ENCODE measurements around the gene PRSS36.
A peak's percentile ranks its signal among the peaks of the same experiment; 100 is the strongest.
"Not testable (repeated sequence)": the region's sequence is repeated elsewhere in the genome, so short reads cannot be mapped to it uniquely, and the experiment has no call there.

PRSS36 gene

GRCh38 chr16:31183432-31184428 lies 33.9 kb upstream of the PRSS36 start:
- DNase-seq = no peak

GRCh38 chr16:31182391-31182790 lies 32.5 kb upstream of the PRSS36 start:
- no peak for DNase-seq

- DNase-seq = no peak
Measured at GRCh38 chr16:31181102-31181830, 31.4 kb upstream of the PRSS36 start.

- peak; percentile 86 for DNase-seq
Measured at GRCh38 chr16:31179747-31180459, 30.0 kb upstream of the PRSS36 start, which contains the start of gene FUS. TSS of gene FUS (plus strand) at chr16:31180139. CDS start at chr16:31180215, 76 bp downstream.

GRCh38 chr16:31179219-31179746 lies 29.4 kb upstream of the PRSS36 start:
- DNase-seq = no peak

- peak; percentile 37 for DNase-seq
Measured at GRCh38 chr16:31177136-31177535, 27.3 kb upstream of the PRSS36 start.

GRCh38 chr16:31170048-31170447 lies 20.2 kb upstream of the PRSS36 start:
- not testable (repeated sequence) for DNase-seq

- DNase-seq = no peak
Measured at GRCh38 chr16:31168848-31169247, 19.0 kb upstream of the PRSS36 start.

GRCh38 chr16:31167315-31167714 lies 17.4 kb upstream of the PRSS36 start:
- no peak for DNase-seq

GRCh38 chr16:31157136-31157535 lies 7.3 kb upstream of the PRSS36 start:
- DNase-seq = no peak

- not testable (repeated sequence) for DNase-seq
Measured at GRCh38 chr16:31150976-31151375, 1.1 kb upstream of the PRSS36 start.

- no peak for DNase-seq
Measured at GRCh38 chr16:31149332-31149731, 534 bp downstream of the PRSS36 start.

- no peak for DNase-seq
Measured at GRCh38 chr16:31148896-31149295, 970 bp downstream of the PRSS36 start.

- DNase-seq = no peak
Measured at GRCh38 chr16:31148281-31148728, 1.6 kb downstream of the PRSS36 start.

- DNase-seq = no peak
Measured at GRCh38 chr16:31147574-31147973, 2.3 kb downstream of the PRSS36 start.

GRCh38 chr16:31145398-31145990 lies 4.4 kb downstream of the PRSS36 start:
- no peak for DNase-seq

- not testable (repeated sequence) for DNase-seq
Measured at GRCh38 chr16:31144418-31144817, 5.4 kb downstream of the PRSS36 start.

- no peak for DNase-seq
Measured at GRCh38 chr16:31143694-31144148, 6.1 kb downstream of the PRSS36 start.

GRCh38 chr16:31143011-31143693 lies 6.7 kb downstream of the PRSS36 start:
- DNase-seq = no peak

- peak; percentile 95 for DNase-seq
Measured at GRCh38 chr16:31142109-31143010, 7.5 kb downstream of the PRSS36 start.

Measured in activated effector memory CD4-positive, alpha-beta T cell treated with Interleukin-2 at 50 U/mL for 16 hours (primary cell).